ENCODE results near the gene PIGN.

- TF ChIP-seq CTCF (IDR thresholded peaks at IDR 0.05) (no peak), POLR2AphosphoS5 (IDR thresholded peaks at IDR 0.05; ENCODE audit: low read depth, low read length) (no peak), SIN3A (IDR thresholded peaks at IDR 0.05; ENCODE audit: borderline replicate concordance, insufficient read depth, low read depth, low read length) (no peak), REST (IDR thresholded peaks at IDR 0.05; ENCODE audit: insufficient read depth in 1 of 2, low read depth in 2 of 2, low read length in 1 of 2) (no peak), TCF7L2 (IDR thresholded peaks at IDR 0.05; ENCODE audit: low read depth, low read length) (no peak)
Observed at GRCh38 chr18:62048279-62048678, 138.6 kb downstream of the PIGN start.
